Uterus (tissue), 2 donors: ENCODE data around the gene RIMKLB.

ENCODE experiments used
- POLR2A ChIP-seq, 2 donors: fragments of 450-650 bp; IDR thresholded peaks; one replicate each; pipeline ENCODE4 v1.6.1; 2016; ENCODE audit warnings: antibody characterized with exemption in 2 of 2, mild to moderate bottlenecking in 1 of 2, moderate library complexity in 1 of 2
- TF ChIP-seq, protein P1 (sequence below), 4 experiments: fragments of 200-600 bp in 2 of 4; fragments of 450-650 bp in 2 of 4; sonication (generic) in 2 of 4; IDR thresholded peaks; one replicate each; pipeline ENCODE4 v1.5.1; 2016 to 2019; ENCODE audit warnings: antibody characterized with exemption in 4 of 4, mild to moderate bottlenecking in 2 of 4, moderate library complexity in 1 of 4

DNA sequence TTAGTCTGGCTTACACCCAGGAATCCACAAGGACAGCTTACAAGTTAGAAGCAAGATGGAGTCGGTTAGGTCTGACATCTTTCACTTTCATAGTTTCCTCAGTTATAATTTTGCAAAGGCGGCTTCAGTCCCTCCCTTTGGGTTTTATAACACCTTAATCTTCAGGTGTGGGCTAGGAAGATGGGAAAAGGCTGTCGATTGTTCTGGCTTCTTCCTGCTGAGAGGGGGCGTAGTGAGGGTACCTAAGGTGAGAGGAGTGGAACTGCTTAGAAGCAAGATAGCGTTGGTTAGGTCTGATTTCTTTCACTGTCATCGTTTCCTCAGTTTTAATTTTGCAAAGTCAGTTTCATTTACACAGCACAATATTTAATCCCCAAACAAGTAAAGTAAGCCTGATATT lies 134.7 kb downstream of the RIMKLB start:
- TF ChIP-seq, protein P1, sequence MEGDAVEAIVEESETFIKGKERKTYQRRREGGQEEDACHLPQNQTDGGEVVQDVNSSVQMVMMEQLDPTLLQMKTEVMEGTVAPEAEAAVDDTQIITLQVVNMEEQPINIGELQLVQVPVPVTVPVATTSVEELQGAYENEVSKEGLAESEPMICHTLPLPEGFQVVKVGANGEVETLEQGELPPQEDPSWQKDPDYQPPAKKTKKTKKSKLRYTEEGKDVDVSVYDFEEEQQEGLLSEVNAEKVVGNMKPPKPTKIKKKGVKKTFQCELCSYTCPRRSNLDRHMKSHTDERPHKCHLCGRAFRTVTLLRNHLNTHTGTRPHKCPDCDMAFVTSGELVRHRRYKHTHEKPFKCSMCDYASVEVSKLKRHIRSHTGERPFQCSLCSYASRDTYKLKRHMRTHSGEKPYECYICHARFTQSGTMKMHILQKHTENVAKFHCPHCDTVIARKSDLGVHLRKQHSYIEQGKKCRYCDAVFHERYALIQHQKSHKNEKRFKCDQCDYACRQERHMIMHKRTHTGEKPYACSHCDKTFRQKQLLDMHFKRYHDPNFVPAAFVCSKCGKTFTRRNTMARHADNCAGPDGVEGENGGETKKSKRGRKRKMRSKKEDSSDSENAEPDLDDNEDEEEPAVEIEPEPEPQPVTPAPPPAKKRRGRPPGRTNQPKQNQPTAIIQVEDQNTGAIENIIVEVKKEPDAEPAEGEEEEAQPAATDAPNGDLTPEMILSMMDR (IDR thresholded peaks at IDR 0.05) = no peak
- TF ChIP-seq POLR2A (IDR thresholded peaks at IDR 0.05) = no peak
